SK-N-SH (cell line): ENCODE data around the gene U2AF1L4. TPM values are rescaled to one million over a fixed set of nuclear protein-coding genes. Genes with fewer than 3 reads are reported as not detected.

Experiments
- CTCF ChIA-PET: fragments of 300-600, 350-600 bp; formaldehyde crosslinking; extraction: SDS; loops from one replicate; lab custom pipeline; 2021; lab: Yijun Ruan, JAX
- POLR2A ChIA-PET: fragments of 350-600 bp; sonication (Branson Sonifier 250); formaldehyde crosslinking; extraction: SDS; loops from one replicate; lab custom pipeline; 2020; ENCODE audit warnings: antibody characterized with exemption, inconsistent platforms; lab: Yijun Ruan, JAX
- DNase-seq: peaks from one replicate; pipeline ENCODE4 v3.0.0; 2012
- H2AFZ ChIP-seq: fragments of 200-600 bp; sonication (generic); 2 replicates; pipeline ENCODE4 v1.8.1; 2016; ENCODE audit warnings: antibody characterized with exemption, mild to moderate bottlenecking, low read depth
- H3F3A ChIP-seq: fragments of 200-600 bp; sonication (generic); replicated peaks from 2 replicates; pipeline ENCODE3; 2016; ENCODE audit warnings: antibody characterized with exemption, mild to moderate bottlenecking; ENCODE audit not compliant: insufficient read depth
- H3K27ac ChIP-seq, 2 experiments: fragments of 200-500 bp in 1 of 2; fragments of 200-600 bp in 1 of 2; sonication (Bioruptor generic) in 1 of 2; sonication (generic), shearing (Covaris generic) in 1 of 2; 2 replicates each; pipeline versions ENCODE4 v1.5.1 to v1.6.1; 2014 to 2016; ENCODE audit warnings: low read depth in 2 of 2, inconsistent platforms in 1 of 2, low read length in 1 of 2, mild to moderate bottlenecking in 1 of 2, mixed read lengths in 1 of 2
- H3K27me3 ChIP-seq: fragments of 200-600 bp; sonication (generic), shearing (Covaris generic); 2 replicates; pipeline ENCODE4 v1.6.1; 2016; ENCODE audit warnings: mixed run types; ENCODE audit not compliant: insufficient read depth
- H3K36me3 ChIP-seq, 2 experiments: fragments of 200-500 bp in 1 of 2; fragments of 200-600 bp in 1 of 2; sonication (Bioruptor generic) in 1 of 2; sonication (generic) in 1 of 2; replicated peaks in 1 of 2; 2 replicates each; pipeline versions ENCODE3 to v1.5.1; 2014 to 2016; ENCODE audit warnings: low read length in 1 of 2, mild to moderate bottlenecking in 1 of 2; ENCODE audit not compliant: insufficient read depth in 2 of 2, control insufficient read depth in 1 of 2
- H3K4me1 ChIP-seq, 2 experiments: fragments of 200-500 bp in 1 of 2; fragments of 200-600 bp in 1 of 2; sonication (Bioruptor generic) in 1 of 2; sonication (generic), shearing (Covaris generic) in 1 of 2; 2 replicates each; pipeline versions ENCODE4 v1.5.1 to v1.6.1; 2014 to 2016; ENCODE audit warnings: low read depth in 1 of 2, low read length in 1 of 2, mixed run types in 1 of 2; ENCODE audit not compliant: insufficient read depth in 2 of 2, control insufficient read depth in 1 of 2
- H3K4me2 ChIP-seq: fragments of 200-600 bp; sonication (generic), shearing (Covaris generic); 2 replicates; pipeline ENCODE4 v1.6.1; 2017; ENCODE audit warnings: mixed run types
- H3K4me3 ChIP-seq, 2 experiments: fragments of 200-500 bp in 1 of 2; fragments of 200-600 bp in 1 of 2; sonication (Bioruptor generic) in 1 of 2; sonication (generic), shearing (Covaris generic) in 1 of 2; 2 replicates each; pipeline versions ENCODE4 v1.5.1 to v1.8.1; 2014 to 2016; ENCODE audit warnings: low read depth in 2 of 2, inconsistent platforms in 1 of 2, low read length in 1 of 2, mild to moderate bottlenecking in 1 of 2, mixed read lengths in 1 of 2, moderate library complexity in 1 of 2
- H3K79me2 ChIP-seq: fragments of 200-600 bp; sonication (generic); 2 replicates; pipeline ENCODE4 v1.8.1; 2017; ENCODE audit warnings: mild to moderate bottlenecking; ENCODE audit not compliant: insufficient read depth
- H3K9ac ChIP-seq: fragments of 200-600 bp; sonication (generic); 2 replicates; pipeline ENCODE4 v1.6.1; 2017; ENCODE audit warnings: mixed run types
- H3K9me2 ChIP-seq: fragments of 200-600 bp; sonication (generic); 2 replicates; pipeline ENCODE4 v1.6.1; 2017; ENCODE audit warnings: mixed run types
- H3K9me3 ChIP-seq: fragments of 200-600 bp; sonication (generic); 2 replicates; pipeline ENCODE4 v1.6.1; 2017; ENCODE audit warnings: mixed run types, mild to moderate bottlenecking, moderate library complexity
- H4K20me1 ChIP-seq: fragments of 200-600 bp; sonication (generic); 2 replicates; pipeline ENCODE4 v1.6.1; 2017; ENCODE audit warnings: mild to moderate bottlenecking, mixed run types; ENCODE audit not compliant: insufficient read depth
- FOSL2 ChIP-seq: IDR thresholded peaks from 2 replicates; pipeline ENCODE4 v1.4.0; 2012; ENCODE audit warnings: low read depth, mild to moderate bottlenecking, moderate library complexity, borderline replicate concordance
- FOXJ3 ChIP-seq: sonication (generic); formaldehyde crosslinking; IDR thresholded peaks from 2 replicates; pipeline ENCODE4 v1.5.1; 2020; ENCODE audit warnings: mild to moderate bottlenecking, missing genetic modification reagents
- MEF2A ChIP-seq: IDR thresholded peaks from 2 replicates; pipeline ENCODE4 v1.4.0; 2012; ENCODE audit warnings: low read depth, borderline replicate concordance
- PBX3 ChIP-seq: IDR thresholded peaks from 2 replicates; pipeline ENCODE4; 2012
- RCOR1 ChIP-seq: fragments of 150-350 bp; IDR thresholded peaks from 2 replicates; pipeline ENCODE4 v1.6.1; 2017; ENCODE audit warnings: antibody characterized with exemption, low read length
- RXRA ChIP-seq: IDR thresholded peaks from 2 replicates; pipeline ENCODE4 v1.4.0; 2012; ENCODE audit warnings: low read depth, mild to moderate bottlenecking, borderline replicate concordance
- TAF1 ChIP-seq: IDR thresholded peaks from 2 replicates; pipeline ENCODE4 v1.6.1; 2012; ENCODE audit warnings: low read depth, mild to moderate bottlenecking, low read length, moderate library complexity, borderline replicate concordance
- WGBS: methylation state at CpG from one replicate; pipeline ENCODE4 v1.1.6; 2017; ENCODE audit warnings: low lambda C conversion rate; 5-methylcytosine and 5-hydroxymethylcytosine counted together
- polyA plus RNA-seq, 3 experiments: library from polyadenylated mRNA; depleted of rRNA; stranded (reverse); fragments of >200 nt; gene quantifications; 2 replicates each; pipeline ENCODE4 v1.2.3, GENCODE V29; 2012
- TF ChIP-seq, protein P1 (sequence below): fragments of 150-350 bp; IDR thresholded peaks from 2 replicates; pipeline ENCODE4 v1.6.1; 2017; ENCODE audit warnings: antibody characterized with exemption, low read length, low read depth, borderline replicate concordance
- TF ChIP-seq, protein P2 (sequence below): fragments of 200-600 bp; sonication (generic); IDR thresholded peaks from 2 replicates; pipeline ENCODE4 v1.6.1; 2017; ENCODE audit warnings: antibody characterized with exemption, mild to moderate bottlenecking, moderate library complexity

U2AF1L4 gene
- polyA plus RNA-seq, 1 of the 3 experiments (the other 2 are of a cell fraction) = 25.9 TPM

DNA sequence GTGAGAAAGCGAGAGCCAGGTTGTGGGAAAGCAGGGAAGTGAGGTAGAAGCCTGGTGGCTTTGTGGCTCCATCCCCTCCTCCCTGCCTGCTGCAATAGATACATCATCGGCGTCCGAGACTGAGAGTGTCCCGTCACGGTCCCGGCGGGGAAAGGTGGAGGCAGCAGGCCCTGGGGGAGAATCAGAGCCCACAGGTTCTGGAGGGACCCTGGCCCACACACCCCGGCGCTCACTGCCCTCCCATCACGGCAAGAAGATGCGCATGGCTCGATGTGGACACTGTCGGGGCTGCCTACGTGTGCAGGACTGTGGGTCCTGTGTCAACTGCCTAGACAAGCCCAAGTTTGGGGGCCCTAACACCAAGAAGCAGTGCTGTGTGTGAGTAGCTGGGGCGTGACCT is 22.3 kb downstream of the U2AF1L4 start:
- peaks cover 28% of the 10 kb centered on the region for H3K79me2 ChIP-seq
- no peaks in the 10 kb centered on the region for H3K9me2 ChIP-seq
- H3K27ac ChIP-seq = no peak overlapping the region
- CTCF ChIA-PET = no interaction called here
- no peak overlapping the region for H3K4me3 ChIP-seq
- H3F3A ChIP-seq = no peaks in the 10 kb centered on the region
- H4K20me1 ChIP-seq = peaks cover 28% of the 10 kb centered on the region
- no peaks in the 10 kb centered on the region for H3K9me3 ChIP-seq
- DNase-seq = no peak
- no peak overlapping the region for H3K9ac ChIP-seq
- peaks cover 0 to 11% of the 10 kb centered on the region in 2 experiments; a peak in 2 of 4 replicates for H3K4me1 ChIP-seq
- TF ChIP-seq FOXJ3 (no peak), FOSL2 (no peak), PBX3 (no peak)
- TF ChIP-seq, all 33 proteins: peak for 0
- Histone ChIP-seq H3K27me3 (no peaks in the 10 kb centered on the region), H3K4me2 (no peak overlapping the region), H3K36me3 (peaks cover 20 to 70% of the 10 kb centered on the region in 2 experiments), H2AFZ (no peak overlapping the region)
- POLR2A ChIA-PET = interaction anchor here (0.7 to 1.4 kb wide), 2 partner anchors 17 to 78 kb away, joined by 3 to 5 read pairs; no protein-coding TSS in a partner anchor
- WGBS = 88% methylated on average over 9 of the region's 16 CpGs

DNA sequence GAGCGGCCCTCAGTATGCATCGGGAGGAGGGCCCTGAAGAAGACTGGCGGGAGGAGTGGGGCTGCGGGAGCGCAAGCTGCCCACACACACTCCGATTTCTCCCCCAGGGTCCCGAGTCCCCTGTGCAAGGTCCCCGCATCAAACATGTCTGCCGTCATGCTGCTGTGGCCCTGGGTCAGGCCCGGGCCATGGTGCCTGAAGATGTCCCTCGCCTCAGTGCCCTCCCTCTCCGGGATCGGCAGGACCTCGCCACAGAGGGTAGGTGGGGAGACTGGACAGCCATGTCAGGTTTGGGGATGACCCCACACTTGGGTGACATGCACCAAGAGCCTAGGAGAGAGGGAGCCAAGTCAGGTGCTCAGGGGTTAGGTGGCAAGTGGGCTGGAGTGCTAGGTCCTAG is 22.8 kb downstream of the U2AF1L4 start:
- H3K79me2 ChIP-seq = peaks cover 28% of the 10 kb centered on the region
- H3K36me3 ChIP-seq = peaks cover 20 to 66% of the 10 kb centered on the region in 2 experiments

More for the DNA sequence above, 22.8 kb downstream of the U2AF1L4 start:
- Histone ChIP-seq H3K9me3 (no peaks in the 10 kb centered on the region), H4K20me1 (peaks cover 28% of the 10 kb centered on the region), H3F3A (no peaks in the 10 kb centered on the region), H3K27ac (no peak overlapping the region), H3K9me2 (no peaks in the 10 kb centered on the region), H3K4me3 (no peak overlapping the region), H3K27me3 (no peaks in the 10 kb centered on the region), H2AFZ (no peak overlapping the region), H3K4me2 (no peak overlapping the region), H3K9ac (no peak overlapping the region), H3K4me1 (peaks cover 0 to 11% of the 10 kb centered on the region in 2 experiments; a peak in 2 of 4 replicates)
- TF ChIP-seq TAF1 (no peak), RCOR1 (no peak), RXRA (no peak), MEF2A (no peak)
- TF ChIP-seq, protein P1, sequence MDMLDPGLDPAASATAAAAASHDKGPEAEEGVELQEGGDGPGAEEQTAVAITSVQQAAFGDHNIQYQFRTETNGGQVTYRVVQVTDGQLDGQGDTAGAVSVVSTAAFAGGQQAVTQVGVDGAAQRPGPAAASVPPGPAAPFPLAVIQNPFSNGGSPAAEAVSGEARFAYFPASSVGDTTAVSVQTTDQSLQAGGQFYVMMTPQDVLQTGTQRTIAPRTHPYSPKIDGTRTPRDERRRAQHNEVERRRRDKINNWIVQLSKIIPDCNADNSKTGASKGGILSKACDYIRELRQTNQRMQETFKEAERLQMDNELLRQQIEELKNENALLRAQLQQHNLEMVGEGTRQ = no peak
- TF ChIP-seq, protein P2, sequence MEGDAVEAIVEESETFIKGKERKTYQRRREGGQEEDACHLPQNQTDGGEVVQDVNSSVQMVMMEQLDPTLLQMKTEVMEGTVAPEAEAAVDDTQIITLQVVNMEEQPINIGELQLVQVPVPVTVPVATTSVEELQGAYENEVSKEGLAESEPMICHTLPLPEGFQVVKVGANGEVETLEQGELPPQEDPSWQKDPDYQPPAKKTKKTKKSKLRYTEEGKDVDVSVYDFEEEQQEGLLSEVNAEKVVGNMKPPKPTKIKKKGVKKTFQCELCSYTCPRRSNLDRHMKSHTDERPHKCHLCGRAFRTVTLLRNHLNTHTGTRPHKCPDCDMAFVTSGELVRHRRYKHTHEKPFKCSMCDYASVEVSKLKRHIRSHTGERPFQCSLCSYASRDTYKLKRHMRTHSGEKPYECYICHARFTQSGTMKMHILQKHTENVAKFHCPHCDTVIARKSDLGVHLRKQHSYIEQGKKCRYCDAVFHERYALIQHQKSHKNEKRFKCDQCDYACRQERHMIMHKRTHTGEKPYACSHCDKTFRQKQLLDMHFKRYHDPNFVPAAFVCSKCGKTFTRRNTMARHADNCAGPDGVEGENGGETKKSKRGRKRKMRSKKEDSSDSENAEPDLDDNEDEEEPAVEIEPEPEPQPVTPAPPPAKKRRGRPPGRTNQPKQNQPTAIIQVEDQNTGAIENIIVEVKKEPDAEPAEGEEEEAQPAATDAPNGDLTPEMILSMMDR = no peak
- CTCF ChIA-PET = interaction anchor here (2.4 kb wide), 1 partner anchor 18 kb away, joined by 7 read pairs; no protein-coding TSS in a partner anchor
- POLR2A ChIA-PET = no interaction called here
- no peak for DNase-seq
- WGBS = 87% methylated on average over 10 of the region's 14 CpGs
